ENCODE measurements around the gene CEL.

- TF ChIP-seq, protein P1, sequence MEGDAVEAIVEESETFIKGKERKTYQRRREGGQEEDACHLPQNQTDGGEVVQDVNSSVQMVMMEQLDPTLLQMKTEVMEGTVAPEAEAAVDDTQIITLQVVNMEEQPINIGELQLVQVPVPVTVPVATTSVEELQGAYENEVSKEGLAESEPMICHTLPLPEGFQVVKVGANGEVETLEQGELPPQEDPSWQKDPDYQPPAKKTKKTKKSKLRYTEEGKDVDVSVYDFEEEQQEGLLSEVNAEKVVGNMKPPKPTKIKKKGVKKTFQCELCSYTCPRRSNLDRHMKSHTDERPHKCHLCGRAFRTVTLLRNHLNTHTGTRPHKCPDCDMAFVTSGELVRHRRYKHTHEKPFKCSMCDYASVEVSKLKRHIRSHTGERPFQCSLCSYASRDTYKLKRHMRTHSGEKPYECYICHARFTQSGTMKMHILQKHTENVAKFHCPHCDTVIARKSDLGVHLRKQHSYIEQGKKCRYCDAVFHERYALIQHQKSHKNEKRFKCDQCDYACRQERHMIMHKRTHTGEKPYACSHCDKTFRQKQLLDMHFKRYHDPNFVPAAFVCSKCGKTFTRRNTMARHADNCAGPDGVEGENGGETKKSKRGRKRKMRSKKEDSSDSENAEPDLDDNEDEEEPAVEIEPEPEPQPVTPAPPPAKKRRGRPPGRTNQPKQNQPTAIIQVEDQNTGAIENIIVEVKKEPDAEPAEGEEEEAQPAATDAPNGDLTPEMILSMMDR (IDR thresholded peaks at IDR 0.05), result peak in 4 of 7 experiments; percentile 51 to 61 (median 52)
- peak in 1 of 3 donors; percentile 40 for TF ChIP-seq POLR2A (IDR thresholded peaks at IDR 0.05)
These were observed 11.0 kb upstream of the CEL start for GRCh38 chr9:133050781-133051180.
